GM23338 (cell line): ENCODE data around the gene CGNL1. TPM values are rescaled to one million over a fixed set of nuclear protein-coding genes. Genes with fewer than 3 reads are reported as not detected.

Experiments used
- ATAC-seq: fragments of 200-7000 bp; cut with Tn5 transposase; 3 replicates; pipeline ENCODE4 v1.9.1; 2020
- DNase-seq: peaks from one replicate; pipeline ENCODE4 v3.0.0-alpha.2; 2015; ENCODE audit warnings: low spot score
- H2AFZ ChIP-seq: fragments of 200-600 bp; sonication (generic); 2 replicates; pipeline ENCODE4 v1.8.0; 2016; ENCODE audit warnings: antibody characterized with exemption, mild to moderate bottlenecking, moderate library complexity
- H3F3A ChIP-seq: fragments of 200-600 bp; sonication (generic); replicated peaks from 2 replicates; pipeline ENCODE4 v1.8.0; 2017; ENCODE audit warnings: antibody characterized with exemption, mixed run types, low read depth
- H3K27ac ChIP-seq: fragments of 200-600 bp; sonication (generic); 2 replicates; pipeline ENCODE4 v1.6.1; 2016; ENCODE audit warnings: low read depth
- H3K27me3 ChIP-seq: fragments of 200-600 bp; sonication (generic); 2 replicates; pipeline ENCODE4 v1.8.0; 2016; ENCODE audit warnings: mild to moderate bottlenecking, mixed run types, moderate library complexity; ENCODE audit not compliant: insufficient read depth
- H3K36me3 ChIP-seq: fragments of 200-600 bp; sonication (generic); 2 replicates; pipeline ENCODE4 v1.8.0; 2016; ENCODE audit warnings: mild to moderate bottlenecking; ENCODE audit not compliant: insufficient read depth
- H3K4me1 ChIP-seq: fragments of 200-600 bp; sonication (generic); 2 replicates; pipeline ENCODE4 v1.8.0; 2016; ENCODE audit warnings: mild to moderate bottlenecking, moderate library complexity; ENCODE audit not compliant: insufficient read depth
- H3K4me2 ChIP-seq: fragments of 200-600 bp; sonication (generic); 2 replicates; pipeline ENCODE4 v1.7.1; 2017; ENCODE audit warnings: mixed run types
- H3K4me3 ChIP-seq: fragments of 200-600 bp; sonication (generic); 2 replicates; pipeline ENCODE4 v1.6.1; 2016; ENCODE audit warnings: mixed run types
- H3K79me2 ChIP-seq: fragments of 200-600 bp; sonication (generic); replicated peaks from 2 replicates; pipeline ENCODE4 v1.8.0; 2017; ENCODE audit warnings: mild to moderate bottlenecking; ENCODE audit not compliant: insufficient read depth
- H3K9me2 ChIP-seq: fragments of 200-600 bp; sonication (generic); 2 replicates; pipeline ENCODE4 v1.8.0; 2017; ENCODE audit not compliant: insufficient read depth
- H4K20me1 ChIP-seq: fragments of 200-600 bp; sonication (generic); replicated peaks from 2 replicates; pipeline ENCODE4 v1.8.0; 2017; ENCODE audit warnings: mild to moderate bottlenecking; ENCODE audit not compliant: insufficient read depth
- H3K27ac Mint-ChIP-seq: 2 replicates; pipeline ENCODE4 v1.8.0; 2020; ENCODE audit warnings: inconsistent platforms, mild to moderate bottlenecking, moderate library complexity, mixed read lengths
- H3K27me3 Mint-ChIP-seq: 3 replicates; pipeline ENCODE4 v1.8.0; 2022; ENCODE audit warnings: low read depth, mild to moderate bottlenecking, moderate library complexity, mixed read lengths, inconsistent platforms; ENCODE audit not compliant: insufficient read depth, poor library complexity
- H3K36me3 Mint-ChIP-seq: 3 replicates; pipeline ENCODE4 v1.8.0; 2021; ENCODE audit warnings: low read depth, mild to moderate bottlenecking, inconsistent platforms, moderate library complexity, mixed read lengths
- H3K4me1 Mint-ChIP-seq: 3 replicates; pipeline ENCODE4 v1.8.0; 2020; ENCODE audit warnings: mild to moderate bottlenecking, inconsistent platforms, mixed read lengths
- H3K4me3 Mint-ChIP-seq: 3 replicates; pipeline ENCODE4 v1.8.0; 2021; ENCODE audit warnings: moderate library complexity, mild to moderate bottlenecking, inconsistent platforms, mixed read lengths
- H3K9me3 Mint-ChIP-seq: 3 replicates; pipeline ENCODE4 v1.8.0; 2020; ENCODE audit warnings: moderate library complexity, mild to moderate bottlenecking, inconsistent platforms, mixed read lengths
- CREB1 ChIP-seq: fragments of 250-450 bp; sonication (Bioruptor Pico); IDR thresholded peaks from 2 replicates; pipeline ENCODE4 v1.5.0; 2020; ENCODE audit warnings: low read depth, mild to moderate bottlenecking, moderate library complexity
- EZH2 ChIP-seq: fragments of 200-600 bp; sonication (generic); IDR thresholded peaks from one replicate; pipeline ENCODE4 v1.8.0; 2017; ENCODE audit warnings: antibody characterized with exemption, mild to moderate bottlenecking, low read depth; ENCODE audit not compliant: unreplicated experiment
- EZH2phosphoT487 ChIP-seq: fragments of 200-600 bp; sonication (generic); IDR thresholded peaks from one replicate; pipeline ENCODE4 v1.8.1; 2018; ENCODE audit warnings: antibody characterized with exemption; ENCODE audit not compliant: unreplicated experiment
- JUNB ChIP-seq: IDR thresholded peaks from one replicate; pipeline ENCODE4 v1.6.1; 2016; ENCODE audit warnings: antibody characterized with exemption; ENCODE audit not compliant: unreplicated experiment
- NANOG ChIP-seq: IDR thresholded peaks from 2 replicates; pipeline ENCODE4 v1.6.1; 2016; ENCODE audit warnings: antibody characterized with exemption, borderline replicate concordance
- POLR2AphosphoS5 ChIP-seq: IDR thresholded peaks from 2 replicates; pipeline ENCODE4 v1.6.1; 2016; ENCODE audit warnings: antibody characterized with exemption, low read depth
- STAT1 ChIP-seq: IDR thresholded peaks from one replicate; pipeline ENCODE4 v1.6.1; 2016; ENCODE audit warnings: antibody characterized with exemption; ENCODE audit not compliant: unreplicated experiment
- ZNF114 ChIP-seq: fragments of 250-450 bp; sonication (Bioruptor Pico); IDR thresholded peaks from 2 replicates; pipeline ENCODE4 v1.5.0; 2020; ENCODE audit warnings: mild to moderate bottlenecking, moderate library complexity
- ZNF331 ChIP-seq: fragments of 250-450 bp; sonication (Bioruptor Pico); IDR thresholded peaks from 2 replicates; pipeline ENCODE4 v1.5.0; 2020; ENCODE audit warnings: low read depth, mild to moderate bottlenecking, moderate library complexity
- polyA plus RNA-seq: library from polyadenylated mRNA; unstranded; fragments of >200 nt; fragmentation: Nextera tagmentation; extraction: Ambion mirVana; gene quantifications from 2 replicates; pipeline ENCODE4 v1.2.1, GENCODE V29; 2016
- total RNA-seq: library from RNA; depleted of rRNA; stranded (reverse); fragments of >200 nt; shearing (Covaris generic); gene quantifications from 2 replicates; pipeline ENCODE4 v1.2.3, GENCODE V29; 2014
- TF ChIP-seq, protein P1 (sequence below): IDR thresholded peaks from 2 replicates; pipeline ENCODE4 v1.6.1; 2016; ENCODE audit warnings: antibody characterized with exemption
- TF ChIP-seq, protein P2 (sequence below), 2 experiments: fragments of 200-600 bp in 1 of 2; sonication (generic) in 1 of 2; conservative IDR thresholded peaks; 2 replicates each; pipeline versions ENCODE4 v1.5.1 to v1.6.1; 2016 to 2017; ENCODE audit warnings: antibody characterized with exemption in 2 of 2, low read depth in 2 of 2, mild to moderate bottlenecking in 2 of 2, moderate library complexity in 1 of 2
- TF ChIP-seq, protein P3 (sequence below): fragments of 250-450 bp; sonication (Bioruptor Pico); IDR thresholded peaks from 2 replicates; pipeline ENCODE4 v1.5.0; 2020; ENCODE audit warnings: mild to moderate bottlenecking, moderate library complexity
- TF ChIP-seq, protein P4 (sequence below): IDR thresholded peaks from one replicate; pipeline ENCODE4 v1.6.1; 2018; ENCODE audit warnings: antibody characterized with exemption; ENCODE audit not compliant: unreplicated experiment

The CGNL1 gene
- total and polyA plus RNA-seq, 2 experiments from 2014 or later: 20.0 to 57.8 TPM

DNA sequence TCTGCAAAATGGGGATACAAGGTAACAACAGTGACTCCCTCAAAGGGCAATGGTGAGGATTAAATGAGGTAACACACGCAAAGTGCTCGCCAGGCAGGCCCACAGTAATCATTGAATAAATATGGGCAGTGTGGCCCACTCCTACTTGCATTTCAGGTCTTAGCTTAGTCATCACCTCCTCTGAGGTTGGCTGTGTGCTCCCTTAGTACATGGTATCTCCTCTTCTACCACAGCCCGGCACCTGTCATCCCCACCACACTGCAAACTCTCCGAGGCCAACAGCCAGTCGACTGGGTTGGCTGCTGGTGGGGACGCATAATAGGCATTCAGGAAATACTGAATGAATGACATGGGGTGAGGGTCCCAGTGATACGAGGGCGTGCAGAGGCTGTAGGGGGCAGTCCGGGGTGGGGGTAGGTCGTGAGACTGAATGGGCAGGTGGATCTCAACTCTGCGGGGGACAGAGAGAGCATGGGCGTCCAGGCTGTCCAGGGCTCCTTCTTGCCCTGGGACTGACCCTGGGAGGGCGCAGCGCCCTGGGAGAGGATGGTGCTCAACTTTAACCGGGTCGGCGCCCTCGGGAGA is 215.0 kb downstream of the CGNL1 start:
- DNase-seq (peak; percentile 65), ATAC-seq (no peak; the same call in 1 of the 3 replicates)
- no peaks in the 10 kb centered on the region for H3K36me3 ChIP-seq
- no peak for TF ChIP-seq POLR2AphosphoS5
- TF ChIP-seq CREB1 (CRISPR knock-in tag): no peak
- no peak for TF ChIP-seq NANOG
- no peak for TF ChIP-seq JUNB
- TF ChIP-seq, protein P1, sequence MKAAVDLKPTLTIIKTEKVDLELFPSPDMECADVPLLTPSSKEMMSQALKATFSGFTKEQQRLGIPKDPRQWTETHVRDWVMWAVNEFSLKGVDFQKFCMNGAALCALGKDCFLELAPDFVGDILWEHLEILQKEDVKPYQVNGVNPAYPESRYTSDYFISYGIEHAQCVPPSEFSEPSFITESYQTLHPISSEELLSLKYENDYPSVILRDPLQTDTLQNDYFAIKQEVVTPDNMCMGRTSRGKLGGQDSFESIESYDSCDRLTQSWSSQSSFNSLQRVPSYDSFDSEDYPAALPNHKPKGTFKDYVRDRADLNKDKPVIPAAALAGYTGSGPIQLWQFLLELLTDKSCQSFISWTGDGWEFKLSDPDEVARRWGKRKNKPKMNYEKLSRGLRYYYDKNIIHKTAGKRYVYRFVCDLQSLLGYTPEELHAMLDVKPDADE: no peak
- no peak for TF ChIP-seq EZH2
- TF ChIP-seq STAT1: no peak
- no peak for TF ChIP-seq ZNF331
- TF ChIP-seq EZH2phosphoT487: no peak
- TF ChIP-seq, protein P2, sequence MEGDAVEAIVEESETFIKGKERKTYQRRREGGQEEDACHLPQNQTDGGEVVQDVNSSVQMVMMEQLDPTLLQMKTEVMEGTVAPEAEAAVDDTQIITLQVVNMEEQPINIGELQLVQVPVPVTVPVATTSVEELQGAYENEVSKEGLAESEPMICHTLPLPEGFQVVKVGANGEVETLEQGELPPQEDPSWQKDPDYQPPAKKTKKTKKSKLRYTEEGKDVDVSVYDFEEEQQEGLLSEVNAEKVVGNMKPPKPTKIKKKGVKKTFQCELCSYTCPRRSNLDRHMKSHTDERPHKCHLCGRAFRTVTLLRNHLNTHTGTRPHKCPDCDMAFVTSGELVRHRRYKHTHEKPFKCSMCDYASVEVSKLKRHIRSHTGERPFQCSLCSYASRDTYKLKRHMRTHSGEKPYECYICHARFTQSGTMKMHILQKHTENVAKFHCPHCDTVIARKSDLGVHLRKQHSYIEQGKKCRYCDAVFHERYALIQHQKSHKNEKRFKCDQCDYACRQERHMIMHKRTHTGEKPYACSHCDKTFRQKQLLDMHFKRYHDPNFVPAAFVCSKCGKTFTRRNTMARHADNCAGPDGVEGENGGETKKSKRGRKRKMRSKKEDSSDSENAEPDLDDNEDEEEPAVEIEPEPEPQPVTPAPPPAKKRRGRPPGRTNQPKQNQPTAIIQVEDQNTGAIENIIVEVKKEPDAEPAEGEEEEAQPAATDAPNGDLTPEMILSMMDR (conservative IDR thresholded peaks at IDR 0.05; ENCODE audit: low read depth in 2 of 2): no peak
- TF ChIP-seq, protein P3, sequence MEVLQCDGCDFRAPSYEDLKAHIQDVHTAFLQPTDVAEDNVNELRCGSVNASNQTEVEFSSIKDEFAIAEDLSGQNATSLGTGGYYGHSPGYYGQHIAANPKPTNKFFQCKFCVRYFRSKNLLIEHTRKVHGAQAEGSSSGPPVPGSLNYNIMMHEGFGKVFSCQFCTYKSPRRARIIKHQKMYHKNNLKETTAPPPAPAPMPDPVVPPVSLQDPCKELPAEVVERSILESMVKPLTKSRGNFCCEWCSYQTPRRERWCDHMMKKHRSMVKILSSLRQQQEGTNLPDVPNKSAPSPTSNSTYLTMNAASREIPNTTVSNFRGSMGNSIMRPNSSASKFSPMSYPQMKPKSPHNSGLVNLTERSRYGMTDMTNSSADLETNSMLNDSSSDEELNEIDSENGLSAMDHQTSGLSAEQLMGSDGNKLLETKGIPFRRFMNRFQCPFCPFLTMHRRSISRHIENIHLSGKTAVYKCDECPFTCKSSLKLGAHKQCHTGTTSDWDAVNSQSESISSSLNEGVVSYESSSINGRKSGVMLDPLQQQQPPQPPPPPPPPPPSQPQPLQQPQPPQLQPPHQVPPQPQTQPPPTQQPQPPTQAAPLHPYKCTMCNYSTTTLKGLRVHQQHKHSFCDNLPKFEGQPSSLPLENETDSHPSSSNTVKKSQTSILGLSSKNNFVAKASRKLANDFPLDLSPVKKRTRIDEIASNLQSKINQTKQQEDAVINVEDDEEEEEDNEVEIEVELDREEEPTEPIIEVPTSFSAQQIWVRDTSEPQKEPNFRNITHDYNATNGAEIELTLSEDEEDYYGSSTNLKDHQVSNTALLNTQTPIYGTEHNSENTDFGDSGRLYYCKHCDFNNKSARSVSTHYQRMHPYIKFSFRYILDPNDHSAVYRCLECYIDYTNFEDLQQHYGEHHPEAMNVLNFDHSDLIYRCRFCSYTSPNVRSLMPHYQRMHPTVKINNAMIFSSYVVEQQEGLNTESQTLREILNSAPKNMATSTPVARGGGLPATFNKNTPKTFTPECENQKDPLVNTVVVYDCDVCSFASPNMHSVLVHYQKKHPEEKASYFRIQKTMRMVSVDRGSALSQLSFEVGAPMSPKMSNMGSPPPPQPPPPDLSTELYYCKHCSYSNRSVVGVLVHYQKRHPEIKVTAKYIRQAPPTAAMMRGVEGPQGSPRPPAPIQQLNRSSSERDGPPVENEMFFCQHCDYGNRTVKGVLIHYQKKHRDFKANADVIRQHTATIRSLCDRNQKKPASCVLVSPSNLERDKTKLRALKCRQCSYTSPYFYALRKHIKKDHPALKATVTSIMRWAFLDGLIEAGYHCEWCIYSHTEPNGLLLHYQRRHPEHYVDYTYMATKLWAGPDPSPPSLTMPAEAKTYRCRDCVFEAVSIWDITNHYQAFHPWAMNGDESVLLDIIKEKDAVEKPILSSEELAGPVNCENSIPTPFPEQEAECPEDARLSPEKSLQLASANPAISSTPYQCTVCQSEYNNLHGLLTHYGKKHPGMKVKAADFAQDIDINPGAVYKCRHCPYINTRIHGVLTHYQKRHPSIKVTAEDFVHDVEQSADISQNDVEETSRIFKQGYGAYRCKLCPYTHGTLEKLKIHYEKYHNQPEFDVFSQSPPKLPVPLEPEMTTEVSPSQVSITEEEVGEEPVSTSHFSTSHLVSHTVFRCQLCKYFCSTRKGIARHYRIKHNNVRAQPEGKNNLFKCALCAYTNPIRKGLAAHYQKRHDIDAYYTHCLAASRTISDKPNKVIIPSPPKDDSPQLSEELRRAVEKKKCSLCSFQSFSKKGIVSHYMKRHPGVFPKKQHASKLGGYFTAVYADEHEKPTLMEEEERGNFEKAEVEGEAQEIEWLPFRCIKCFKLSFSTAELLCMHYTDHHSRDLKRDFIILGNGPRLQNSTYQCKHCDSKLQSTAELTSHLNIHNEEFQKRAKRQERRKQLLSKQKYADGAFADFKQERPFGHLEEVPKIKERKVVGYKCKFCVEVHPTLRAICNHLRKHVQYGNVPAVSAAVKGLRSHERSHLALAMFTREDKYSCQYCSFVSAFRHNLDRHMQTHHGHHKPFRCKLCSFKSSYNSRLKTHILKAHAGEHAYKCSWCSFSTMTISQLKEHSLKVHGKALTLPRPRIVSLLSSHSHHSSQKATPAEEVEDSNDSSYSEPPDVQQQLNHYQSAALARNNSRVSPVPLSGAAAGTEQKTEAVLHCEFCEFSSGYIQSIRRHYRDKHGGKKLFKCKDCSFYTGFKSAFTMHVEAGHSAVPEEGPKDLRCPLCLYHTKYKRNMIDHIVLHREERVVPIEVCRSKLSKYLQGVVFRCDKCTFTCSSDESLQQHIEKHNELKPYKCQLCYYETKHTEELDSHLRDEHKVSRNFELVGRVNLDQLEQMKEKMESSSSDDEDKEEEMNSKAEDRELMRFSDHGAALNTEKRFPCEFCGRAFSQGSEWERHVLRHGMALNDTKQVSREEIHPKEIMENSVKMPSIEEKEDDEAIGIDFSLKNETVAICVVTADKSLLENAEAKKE (CRISPR knock-in tag): no peak
- TF ChIP-seq ZNF114: no peak
- TF ChIP-seq, protein P4, sequence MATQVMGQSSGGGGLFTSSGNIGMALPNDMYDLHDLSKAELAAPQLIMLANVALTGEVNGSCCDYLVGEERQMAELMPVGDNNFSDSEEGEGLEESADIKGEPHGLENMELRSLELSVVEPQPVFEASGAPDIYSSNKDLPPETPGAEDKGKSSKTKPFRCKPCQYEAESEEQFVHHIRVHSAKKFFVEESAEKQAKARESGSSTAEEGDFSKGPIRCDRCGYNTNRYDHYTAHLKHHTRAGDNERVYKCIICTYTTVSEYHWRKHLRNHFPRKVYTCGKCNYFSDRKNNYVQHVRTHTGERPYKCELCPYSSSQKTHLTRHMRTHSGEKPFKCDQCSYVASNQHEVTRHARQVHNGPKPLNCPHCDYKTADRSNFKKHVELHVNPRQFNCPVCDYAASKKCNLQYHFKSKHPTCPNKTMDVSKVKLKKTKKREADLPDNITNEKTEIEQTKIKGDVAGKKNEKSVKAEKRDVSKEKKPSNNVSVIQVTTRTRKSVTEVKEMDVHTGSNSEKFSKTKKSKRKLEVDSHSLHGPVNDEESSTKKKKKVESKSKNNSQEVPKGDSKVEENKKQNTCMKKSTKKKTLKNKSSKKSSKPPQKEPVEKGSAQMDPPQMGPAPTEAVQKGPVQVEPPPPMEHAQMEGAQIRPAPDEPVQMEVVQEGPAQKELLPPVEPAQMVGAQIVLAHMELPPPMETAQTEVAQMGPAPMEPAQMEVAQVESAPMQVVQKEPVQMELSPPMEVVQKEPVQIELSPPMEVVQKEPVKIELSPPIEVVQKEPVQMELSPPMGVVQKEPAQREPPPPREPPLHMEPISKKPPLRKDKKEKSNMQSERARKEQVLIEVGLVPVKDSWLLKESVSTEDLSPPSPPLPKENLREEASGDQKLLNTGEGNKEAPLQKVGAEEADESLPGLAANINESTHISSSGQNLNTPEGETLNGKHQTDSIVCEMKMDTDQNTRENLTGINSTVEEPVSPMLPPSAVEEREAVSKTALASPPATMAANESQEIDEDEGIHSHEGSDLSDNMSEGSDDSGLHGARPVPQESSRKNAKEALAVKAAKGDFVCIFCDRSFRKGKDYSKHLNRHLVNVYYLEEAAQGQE: no peak
- Mint-ChIP-seq H3K36me3 (no peaks in the 10 kb centered on the region), H3K4me1 (peaks cover 8% of the 10 kb centered on the region; the same call in 2 of the 3 replicates), H3K27ac (no peak overlapping the region), H3K27me3 (peaks cover 10% of the 10 kb centered on the region), H3K9me3 (no peaks in the 10 kb centered on the region), H3K4me3 (peak overlapping the region; percentile 78)
- 0 out of 2 replicates have a peak, but pooled peaks cover 8% of the 10 kb centered on the region for H3K4me1 ChIP-seq
- no peaks in the 10 kb centered on the region; the same call in 1 of the 2 replicates for H3F3A ChIP-seq
- no peaks in the 10 kb centered on the region for H4K20me1 ChIP-seq
- H3K4me3 ChIP-seq: peak overlapping the region; percentile 72
- H3K9me2 ChIP-seq: peaks cover 4% of the 10 kb centered on the region; the same call in 1 of the 2 replicates
- H3K4me2 ChIP-seq: peak overlapping the region; percentile 88
- no peak overlapping the region for H3K27ac ChIP-seq
- no peaks in the 10 kb centered on the region for H3K79me2 ChIP-seq
- peak overlapping the region; percentile 94 for H2AFZ ChIP-seq
- peaks cover 21% of the 10 kb centered on the region for H3K27me3 ChIP-seq
